ENCODE data around the gene NF1.
"Not testable (repeated sequence)": the region's sequence is repeated elsewhere in the genome, so short reads cannot be mapped to it uniquely, and the experiment has no call there.

Gene NF1

DNA sequence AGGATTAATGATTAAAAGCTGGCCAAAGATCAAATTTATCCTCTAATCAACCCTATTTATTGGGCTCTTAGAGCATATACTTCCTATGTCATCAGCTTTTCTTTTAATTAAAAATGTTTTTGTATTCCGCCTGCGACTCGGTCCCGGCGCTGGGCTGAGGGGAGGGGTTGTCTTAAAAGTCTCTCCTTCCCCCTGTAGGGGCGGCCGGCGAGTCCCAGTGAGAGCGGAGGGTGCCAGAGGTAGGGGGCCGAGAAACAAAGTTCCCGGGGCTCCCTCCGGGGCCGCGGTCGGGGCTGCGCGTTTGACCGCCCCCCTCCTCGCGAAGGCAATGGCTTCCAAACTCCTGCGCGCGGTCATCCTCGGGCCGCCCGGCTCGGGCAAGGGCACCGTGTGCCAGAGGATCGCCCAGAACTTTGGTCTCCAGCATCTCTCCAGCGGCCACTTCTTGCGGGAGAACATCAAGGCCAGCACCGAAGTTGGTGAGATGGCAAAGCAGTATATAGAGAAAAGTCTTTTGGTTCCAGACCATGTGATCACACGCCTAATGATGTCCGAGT, 250.5 kb downstream of the NF1 start:
- DNase-seq (ENCODE audit: low read depth) = not testable (repeated sequence)

DNA sequence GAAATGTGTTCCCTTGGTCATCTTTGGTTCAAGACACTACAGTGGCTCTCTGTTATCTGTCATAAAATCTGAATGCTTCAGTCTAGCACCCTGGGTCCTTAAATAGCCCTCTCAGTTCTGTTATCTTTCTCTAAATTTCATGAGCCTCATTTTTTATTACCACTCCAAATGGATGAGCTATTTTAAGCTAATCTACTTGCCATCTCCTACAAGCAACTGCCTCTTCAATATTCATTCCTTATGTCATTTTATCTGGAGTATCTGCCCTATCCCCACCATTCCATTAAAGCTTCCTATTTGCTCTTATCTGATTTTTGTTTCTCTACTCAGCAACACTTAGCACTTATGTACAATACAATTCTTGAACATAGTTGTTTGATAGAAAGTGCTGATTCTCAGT, 254.7 kb downstream of the NF1 start:
- no peak for DNase-seq (ENCODE audit: low read depth)

DNA sequence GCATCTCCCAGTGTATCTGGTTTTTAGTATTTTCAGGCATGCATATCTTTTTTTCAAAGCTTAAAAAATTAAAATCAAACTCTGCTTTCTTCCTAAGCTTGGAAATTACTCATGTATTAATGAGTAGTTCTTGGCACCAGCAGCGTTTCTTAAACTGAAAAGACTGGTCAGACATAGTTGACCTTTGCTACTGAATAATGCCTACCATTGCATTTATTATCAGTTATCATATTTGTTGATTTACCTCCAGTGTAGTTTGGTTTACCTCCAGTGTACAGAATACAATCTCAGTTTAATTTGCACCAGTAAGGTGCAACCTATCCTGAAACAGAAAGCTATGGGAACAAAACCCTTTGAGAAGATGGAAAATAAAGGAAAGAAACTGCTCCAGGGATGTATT, 261.2 kb downstream of the NF1 start:
- no peak for DNase-seq (ENCODE audit: low read depth)

DNA sequence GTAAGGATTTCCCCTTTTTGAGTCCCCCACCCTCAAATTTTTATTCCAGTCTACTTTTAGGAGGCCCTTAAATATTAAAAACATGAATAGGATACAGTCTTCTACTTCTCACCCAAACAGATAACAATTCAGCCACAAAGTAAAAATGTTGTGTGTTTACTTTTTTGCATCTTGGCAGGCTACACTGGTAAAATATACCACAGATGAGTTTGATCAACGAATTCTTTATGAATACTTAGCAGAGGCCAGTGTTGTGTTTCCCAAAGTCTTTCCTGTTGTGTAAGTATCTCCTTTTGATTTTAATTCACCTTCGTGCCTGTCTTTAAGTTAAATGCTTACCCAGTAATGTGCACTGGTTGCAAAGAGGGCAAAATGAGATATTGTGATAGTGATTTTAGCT, 262.3 kb downstream of the NF1 start:
- DNase-seq (ENCODE audit: low read depth) = peak; percentile 62

DNA sequence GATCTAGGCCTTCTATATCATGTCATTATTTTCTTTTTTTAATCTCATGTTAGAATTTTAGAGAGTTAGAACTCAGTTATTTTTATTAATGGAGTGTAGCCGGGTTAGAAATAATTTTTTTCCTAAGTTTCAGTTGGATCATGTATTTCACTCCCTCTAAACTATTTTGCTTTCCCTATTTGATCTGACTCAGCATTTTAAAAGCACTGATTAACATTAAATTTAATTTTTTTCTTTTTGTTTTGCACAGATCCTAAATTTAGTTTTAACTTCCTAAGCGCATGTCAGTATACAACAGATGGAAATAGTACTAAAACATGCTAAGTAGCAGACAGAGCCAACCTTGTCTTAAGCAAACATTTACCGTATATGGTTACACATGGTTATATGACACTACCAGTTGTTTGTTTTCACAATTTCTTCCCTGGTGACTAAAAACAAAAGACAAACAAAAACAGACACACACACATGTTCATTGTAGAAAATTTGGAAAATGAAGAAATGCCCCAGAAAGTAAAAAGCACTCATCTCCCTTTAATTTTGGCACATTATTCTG, 263.1 kb downstream of the NF1 start:
- peak; percentile 87 for DNase-seq (ENCODE audit: low read depth)

DNA sequence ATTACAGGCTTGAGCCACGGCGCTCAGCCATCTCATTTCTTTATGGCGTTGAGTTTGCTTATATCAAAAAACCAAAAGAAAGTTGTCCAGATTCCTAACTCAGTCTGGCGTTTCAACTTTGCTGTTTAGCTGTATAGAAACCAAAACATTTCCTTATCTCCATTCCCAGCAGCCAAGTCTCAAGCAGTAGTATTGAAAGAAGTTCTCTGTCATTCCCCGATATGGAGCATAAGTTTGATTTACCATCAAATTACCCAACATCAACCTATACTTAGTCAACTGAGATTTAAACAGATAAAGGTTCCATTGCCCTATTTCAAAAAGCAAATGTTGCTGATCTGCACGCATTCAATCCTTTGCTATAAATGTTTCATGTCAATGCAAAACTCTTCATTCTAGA, 269.2 kb downstream of the NF1 start:
- no peak for DNase-seq (ENCODE audit: low read depth)

DNA sequence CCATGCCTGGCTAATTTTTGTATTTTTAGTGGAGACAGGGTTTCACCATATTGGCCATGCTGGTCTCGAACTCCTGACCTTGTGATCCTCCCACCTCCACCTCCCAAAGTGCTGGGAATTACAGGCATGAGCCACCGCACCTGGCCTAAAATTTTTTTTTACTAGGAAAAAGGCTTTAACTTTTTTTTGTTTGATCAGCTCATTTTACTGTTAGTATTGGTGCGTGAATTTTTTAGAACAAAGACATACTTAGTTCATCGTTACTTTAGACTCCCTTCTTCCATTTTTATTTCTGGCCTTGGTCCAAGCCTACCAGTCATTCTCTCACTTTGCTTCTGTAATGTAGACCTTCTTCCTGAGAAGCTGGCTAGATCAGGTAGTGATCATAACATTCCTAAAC, 271.3 kb downstream of the NF1 start:
- no peak for DNase-seq (ENCODE audit: low read depth)

DNA sequence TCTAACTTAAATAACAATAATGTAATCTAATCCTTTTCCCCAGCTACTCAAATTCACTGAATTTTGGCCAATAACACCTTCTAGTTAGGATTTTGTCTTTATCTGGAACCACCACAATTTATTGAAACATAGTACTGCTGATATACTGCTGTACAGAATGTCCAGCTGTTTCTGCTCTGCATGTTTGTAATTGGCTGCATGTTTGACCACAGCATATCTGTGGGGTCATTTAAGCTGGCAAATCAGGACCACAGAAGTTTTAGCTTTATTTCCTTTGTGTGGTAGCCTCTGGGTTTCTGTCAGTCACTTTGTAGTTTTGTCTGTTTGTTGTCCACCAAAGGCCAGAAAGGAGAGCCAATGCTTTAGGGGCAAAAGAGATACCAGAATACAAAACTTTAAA, 274.5 kb downstream of the NF1 start:
- DNase-seq (ENCODE audit: low read depth) = peak; percentile 41

DNA sequence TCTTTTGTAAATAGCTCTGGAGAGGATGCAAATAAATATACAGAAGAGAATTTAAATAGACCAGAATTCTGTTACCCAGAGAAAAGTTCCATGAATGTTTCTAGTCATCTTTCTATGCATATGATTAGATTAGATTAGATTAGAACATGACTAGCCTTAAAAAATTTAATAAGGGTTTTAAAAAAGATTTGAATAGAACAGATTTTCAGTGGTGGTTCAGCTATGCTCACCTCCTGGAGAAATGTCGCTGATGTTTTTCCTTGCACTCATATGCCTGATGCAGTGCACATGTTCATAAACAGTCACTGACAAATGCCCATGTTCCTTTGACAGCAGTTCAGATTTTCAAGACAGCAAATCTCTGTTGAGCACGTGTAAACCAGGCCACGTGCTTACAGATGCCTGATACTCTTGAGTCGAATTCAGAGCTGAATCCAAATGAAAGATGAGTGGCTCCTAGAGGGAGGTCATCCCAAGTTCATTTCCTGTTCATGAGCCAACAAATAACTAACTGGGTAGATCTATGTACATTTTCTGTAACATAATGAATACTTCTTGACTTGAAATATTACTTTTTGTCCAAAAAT, 276.8 kb downstream of the NF1 start:
- DNase-seq (ENCODE audit: low read depth) = no peak

DNA sequence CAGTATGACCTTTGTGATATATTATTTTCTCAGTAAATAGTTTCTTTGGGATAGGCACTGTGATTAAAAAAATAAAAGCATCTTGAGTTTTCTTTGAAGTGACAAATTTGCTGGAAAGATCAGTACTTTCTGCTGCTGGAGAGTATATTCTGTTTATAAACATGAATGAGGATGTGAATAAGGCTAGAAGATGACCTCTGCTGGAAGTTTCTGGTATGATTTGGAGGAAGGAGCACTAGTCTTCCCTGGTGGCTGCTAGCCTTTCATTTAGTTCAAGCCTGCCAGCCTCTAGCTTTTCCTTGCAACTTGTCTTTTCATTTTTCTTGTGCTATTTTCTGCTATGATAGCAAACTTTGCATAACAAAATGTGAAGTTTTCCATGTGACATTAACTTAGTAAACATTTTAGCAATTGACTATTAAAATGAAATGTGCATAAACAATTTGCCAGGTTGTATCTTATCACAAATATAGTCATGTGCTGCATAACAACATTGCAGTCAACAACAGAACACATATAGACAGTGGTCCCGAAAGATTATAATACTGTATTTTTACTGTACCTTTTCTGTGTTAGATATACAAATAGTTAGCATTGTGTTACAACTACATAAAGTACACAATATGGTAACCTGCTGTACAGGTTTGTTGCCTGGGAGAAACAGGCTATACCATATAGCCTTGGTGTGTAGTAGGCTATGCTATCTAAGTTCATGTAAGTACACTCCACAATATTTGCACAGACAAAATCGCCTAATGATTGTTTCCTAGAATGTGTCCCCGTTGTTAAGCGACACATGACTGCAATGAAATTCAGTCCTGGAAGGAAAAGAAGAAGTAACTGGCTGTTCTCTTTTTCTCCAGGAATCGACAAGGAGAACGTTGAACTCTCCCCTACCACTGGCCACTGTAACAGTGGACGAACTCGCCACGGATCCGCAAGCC, 278.6 kb downstream of the NF1 start:
- DNase-seq (ENCODE audit: low read depth) = peak; percentile 64

DNA sequence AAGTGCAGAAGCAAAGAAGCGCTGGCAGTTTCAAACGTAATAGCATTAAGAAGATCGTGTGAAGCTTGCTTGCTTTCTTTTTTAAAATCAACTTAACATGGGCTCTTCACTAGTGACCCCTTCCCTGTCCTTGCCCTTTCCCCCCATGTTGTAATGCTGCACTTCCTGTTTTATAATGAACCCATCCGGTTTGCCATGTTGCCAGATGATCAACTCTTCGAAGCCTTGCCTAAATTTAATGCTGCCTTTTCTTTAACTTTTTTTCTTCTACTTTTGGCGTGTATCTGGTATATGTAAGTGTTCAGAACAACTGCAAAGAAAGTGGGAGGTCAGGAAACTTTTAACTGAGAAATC, 279.3 kb downstream of the NF1 start:
- DNase-seq (ENCODE audit: low read depth) = no peak

DNA sequence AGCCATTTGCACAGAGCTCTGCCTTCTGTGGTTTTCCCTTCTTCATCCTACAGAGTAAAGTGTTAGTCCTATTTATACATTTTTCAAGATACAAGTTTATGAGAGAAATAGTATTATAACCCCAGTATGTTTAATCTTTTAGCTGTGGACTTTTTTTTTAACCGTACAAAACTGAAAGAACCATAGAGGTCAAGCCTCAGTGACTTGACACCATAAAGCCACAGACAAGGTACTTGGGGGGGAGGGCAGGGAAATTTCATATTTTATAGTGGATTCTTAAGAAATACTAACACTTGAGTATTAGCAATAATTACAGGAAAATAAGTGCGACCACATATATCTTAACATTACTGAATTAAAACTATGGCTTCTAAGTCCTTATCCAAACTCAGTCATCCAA, 279.7 kb downstream of the NF1 start:
- no peak for DNase-seq (ENCODE audit: low read depth)

DNA sequence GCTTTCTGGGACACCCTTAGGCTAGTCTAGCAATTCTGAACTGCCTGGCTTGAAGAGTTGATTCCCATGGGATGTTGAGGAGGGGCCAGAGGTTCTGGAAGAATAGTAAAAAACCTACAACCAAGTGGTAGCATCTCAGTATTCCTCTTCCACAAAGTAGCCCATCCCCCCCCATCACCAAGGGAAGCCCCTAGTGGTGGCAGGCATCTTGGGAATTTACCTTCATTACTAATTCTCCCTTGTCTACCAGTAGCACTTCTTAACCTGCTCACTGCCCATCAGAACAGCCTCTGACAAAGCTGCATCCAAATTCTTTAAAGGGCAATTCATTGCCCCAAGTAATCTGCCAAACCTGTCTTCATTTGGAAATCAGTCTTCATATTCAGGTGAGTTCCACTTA, 283.9 kb downstream of the NF1 start:
- no peak for DNase-seq (ENCODE audit: low read depth)

DNA sequence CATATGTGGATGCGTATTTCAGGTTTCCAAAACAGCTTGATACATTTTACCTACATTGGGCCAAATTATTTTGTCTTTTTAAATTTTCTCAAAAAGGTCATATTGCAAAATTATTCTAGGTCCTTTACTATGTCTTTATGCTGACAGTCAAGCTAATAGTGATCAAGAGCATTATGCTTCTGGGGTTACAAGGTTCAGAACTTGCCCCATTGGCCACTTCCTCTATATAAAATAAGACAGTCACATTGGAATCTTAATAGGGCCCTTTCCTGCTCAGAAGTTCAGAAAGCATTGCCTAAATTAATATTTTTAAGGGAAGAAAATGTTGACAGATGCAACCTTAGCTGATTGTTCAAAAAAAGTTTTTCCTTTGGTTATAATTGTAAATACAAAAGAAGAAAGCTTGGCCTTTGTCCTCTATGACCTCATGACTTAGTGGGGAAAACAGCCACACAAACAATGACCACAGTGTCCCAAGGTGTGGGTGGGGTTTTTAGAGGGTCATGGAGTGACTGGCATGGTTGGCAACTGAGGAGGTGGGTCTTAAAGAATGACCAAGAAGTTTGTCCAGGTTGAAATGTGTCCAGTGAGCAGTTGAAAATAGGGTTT, 284.9 kb downstream of the NF1 start:
- no peak for DNase-seq (ENCODE audit: low read depth)

DNA sequence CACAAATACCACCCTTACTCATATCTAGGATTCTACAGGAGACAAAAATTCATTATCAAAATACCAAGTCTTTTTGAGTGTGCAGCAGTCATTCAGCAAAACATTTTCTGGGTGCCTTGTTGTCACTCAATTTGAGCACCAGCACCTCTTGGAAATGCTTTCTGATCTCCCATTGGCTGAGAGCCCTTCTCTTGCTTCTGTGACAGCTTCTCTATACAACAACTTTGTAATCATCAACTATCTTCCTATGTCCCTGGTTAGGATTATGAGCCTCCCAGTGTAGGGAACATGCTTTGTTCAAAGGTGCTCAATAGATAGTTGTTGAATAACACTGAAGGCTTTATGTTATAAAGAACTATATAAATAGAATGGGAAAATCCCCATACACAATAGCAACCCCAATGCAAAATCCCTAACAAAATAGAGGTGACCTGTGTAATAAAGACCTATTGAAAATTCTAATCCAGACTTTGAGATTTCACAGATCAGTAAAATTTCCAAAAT, 286.4 kb downstream of the NF1 start:
- DNase-seq (ENCODE audit: low read depth) = no peak

DNA sequence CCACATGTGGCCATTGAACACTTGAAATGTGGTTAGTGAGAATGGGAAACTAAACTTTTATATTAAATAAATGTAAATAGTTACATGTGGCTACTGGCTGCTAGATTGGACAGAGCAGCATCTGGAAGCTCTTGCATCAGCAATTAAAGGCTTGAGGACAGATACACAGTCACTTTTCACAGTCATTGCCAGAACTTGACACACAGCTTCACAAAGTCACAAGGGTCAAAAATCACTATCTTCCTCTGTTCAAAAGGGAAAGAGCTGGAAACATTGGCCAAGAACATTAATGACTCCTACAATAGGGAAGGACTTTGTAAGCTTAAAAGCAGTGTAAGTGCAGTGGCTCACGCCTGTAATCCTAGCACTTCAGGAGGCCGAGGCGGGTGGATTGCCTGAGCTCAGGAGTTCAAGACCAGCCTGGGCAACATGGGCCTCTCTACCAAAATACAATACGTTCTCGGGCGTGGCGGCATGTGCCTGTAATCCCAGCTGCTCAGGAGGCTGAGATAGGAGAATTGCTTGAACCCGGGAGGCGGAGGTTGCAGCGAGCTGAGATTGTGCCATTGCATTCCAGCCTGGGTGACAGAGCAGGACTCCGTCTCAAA, 288.0 kb downstream of the NF1 start:
- not testable (repeated sequence) for DNase-seq (ENCODE audit: low read depth)

DNA sequence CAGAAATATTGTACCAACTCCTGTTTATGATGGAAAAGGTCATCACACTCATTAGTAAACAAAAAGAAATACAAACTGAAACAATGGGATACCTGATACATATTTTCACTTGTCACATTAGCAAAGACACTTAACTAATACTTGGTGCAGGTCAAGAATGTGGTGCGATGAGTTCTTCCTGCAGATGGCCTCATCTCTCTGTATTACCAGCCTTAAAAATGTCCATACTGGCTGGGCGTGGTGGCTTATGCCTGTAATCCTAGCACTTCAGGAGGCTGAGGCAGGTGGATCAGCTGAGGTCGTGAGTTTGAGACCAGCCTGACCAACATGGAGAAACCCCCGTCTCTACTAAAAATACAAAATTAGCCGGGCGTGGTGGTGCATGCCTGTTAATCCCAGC, 288.7 kb downstream of the NF1 start:
- DNase-seq (ENCODE audit: low read depth) = not testable (repeated sequence)

DNA sequence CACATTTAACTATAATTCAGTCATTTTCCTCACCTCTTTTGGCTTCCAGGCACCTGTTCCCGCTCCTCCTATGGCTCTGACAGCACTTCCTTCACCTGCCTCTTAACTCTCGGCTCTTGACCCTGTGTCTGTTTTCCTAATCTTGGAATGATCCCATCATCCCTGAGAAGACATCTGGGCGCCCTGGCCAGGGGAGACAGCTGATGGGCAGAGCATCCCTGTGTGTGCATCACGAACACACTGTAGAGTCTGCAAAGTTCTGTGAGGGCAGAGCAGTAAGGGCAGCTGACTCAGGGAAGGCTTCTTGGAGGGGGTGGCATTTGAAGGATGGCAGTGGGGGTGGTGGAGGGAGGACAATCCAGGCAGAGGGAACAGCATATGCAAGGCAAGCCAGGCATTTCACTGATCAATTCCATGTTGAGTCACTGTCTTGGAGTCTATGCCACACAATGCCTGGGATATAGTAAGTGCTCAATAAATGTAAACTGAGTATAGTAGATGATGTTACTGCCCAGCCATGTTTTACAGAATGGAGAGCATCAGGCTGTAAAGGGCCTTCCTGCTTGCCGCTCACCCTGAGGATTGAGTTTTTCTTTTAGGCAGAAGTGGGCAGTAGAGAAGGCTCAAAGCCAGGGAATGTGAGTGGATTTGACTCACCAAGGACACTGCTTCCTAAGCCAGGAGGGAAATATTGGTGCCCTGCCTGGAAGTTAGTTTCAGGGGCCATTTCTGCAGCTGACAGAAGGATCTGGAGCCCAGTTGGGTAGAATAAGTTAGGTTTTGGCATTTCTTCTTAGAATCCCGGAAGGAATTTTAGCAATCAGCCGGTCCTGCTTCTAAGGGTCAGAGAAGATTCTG, 290.9 kb downstream of the NF1 start:
- no peak for DNase-seq (ENCODE audit: low read depth)

DNA sequence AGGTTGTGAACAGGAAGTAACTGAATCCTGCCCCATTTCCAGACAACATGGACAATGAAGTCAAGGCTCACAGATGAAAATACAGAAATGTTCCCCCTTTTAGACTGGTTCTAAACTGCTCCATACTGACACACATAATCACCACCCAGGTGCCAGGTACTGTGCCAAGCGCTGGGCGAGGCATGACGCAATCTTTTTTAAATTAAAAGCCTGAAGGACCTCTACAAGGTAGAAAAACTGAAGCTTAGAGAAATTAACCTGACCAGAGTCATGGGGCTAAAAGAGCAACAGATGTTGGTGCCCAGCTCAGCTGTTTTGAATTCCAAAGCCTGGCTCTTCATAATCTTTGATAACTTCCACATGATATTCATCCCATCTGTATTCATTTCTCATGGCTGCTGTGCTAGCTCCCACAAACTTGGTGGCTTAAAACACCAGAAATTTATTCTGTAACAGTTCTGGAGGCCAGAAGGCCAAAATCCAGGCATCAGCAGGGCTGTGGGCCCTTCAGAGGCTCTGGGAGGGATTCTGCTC, 291.8 kb downstream of the NF1 start:
- no peak for DNase-seq (ENCODE audit: low read depth)

DNA sequence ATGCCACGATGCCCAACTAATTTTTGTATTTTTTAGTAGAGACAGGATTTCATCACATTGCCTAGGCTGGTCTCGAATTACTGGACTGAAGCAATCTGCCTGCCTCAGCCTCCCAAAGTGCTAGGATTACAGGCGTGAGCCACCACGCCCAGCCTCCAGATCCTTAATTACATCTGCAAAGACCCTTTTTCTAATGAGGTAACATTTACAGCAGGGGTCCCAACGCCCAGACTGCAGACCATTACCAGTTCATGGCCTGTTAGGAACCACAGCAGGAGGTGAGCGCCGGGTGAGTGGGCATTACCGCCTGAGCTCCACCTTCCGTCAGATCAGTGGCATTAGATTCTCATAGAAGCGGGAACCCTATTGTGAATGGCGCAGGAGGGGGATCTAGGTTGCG, 292.7 kb downstream of the NF1 start:
- DNase-seq (ENCODE audit: low read depth) = no peak

DNA sequence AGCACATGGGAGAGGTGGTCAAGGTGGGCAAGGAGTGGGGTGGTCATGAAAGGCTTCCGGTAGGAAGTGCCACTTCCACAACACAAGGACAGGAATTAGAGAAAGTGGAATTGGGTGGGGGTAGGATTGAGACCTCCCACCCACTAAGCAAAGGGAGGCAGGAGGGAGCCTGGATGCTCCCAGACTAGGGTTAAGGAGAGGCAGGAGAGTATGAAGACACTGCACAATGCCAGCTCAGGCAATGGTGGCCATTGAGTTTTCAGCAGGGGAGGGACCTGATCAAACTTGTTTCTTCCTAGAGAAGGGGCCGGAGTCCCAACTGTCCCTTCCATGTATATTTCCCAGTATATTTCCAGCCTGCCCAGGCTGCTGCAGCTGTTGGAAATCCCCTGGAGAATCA, 293.6 kb downstream of the NF1 start:
- DNase-seq (ENCODE audit: low read depth) = no peak
